GM13976 (cell line): ENCODE data around the gene PCDHB7.
"Not testable (repeated sequence)": the region's sequence is repeated elsewhere in the genome, so short reads cannot be mapped to it uniquely, and the experiment has no call there.

Experiments
- DNase-seq: peaks from one replicate; pipeline ENCODE4 v3.0.0; 2012; ENCODE audit warnings: low spot score
- CTCF ChIP-seq: IDR thresholded peaks from 2 replicates; pipeline ENCODE4 v1.5.1; 2012; ENCODE audit warnings: borderline replicate concordance, mild to moderate bottlenecking; ENCODE audit not compliant: insufficient read depth; ENCODE audit errors: extremely low read depth, missing control alignments, control extremely low read depth
- in situ Hi-C: fragments of 300-500 bp; cut with MboI; formaldehyde crosslinking; loops from one replicate; pipeline ENCODE4 v1.12.0; 2022; ENCODE audit warnings: low sequenced_read_pairs, mixed read lengths, inconsistent platforms; ENCODE audit not compliant: unreplicated experiment

The PCDHB7 gene

GRCh38 chr5:141196363-141196762 is 23.9 kb downstream of the PCDHB7 start:
- in situ Hi-C loops, result no loop called here
- no peak for TF ChIP-seq CTCF
- no peak for DNase-seq

GRCh38 chr5:141199359-141200235 is 27.2 kb downstream of the PCDHB7 start, which contains the start of gene PCDHB11:
PCDHB11 (plus strand) TSS chr5:141199627; CDS start chr5:141199775, 148 bp downstream.
- no peak for DNase-seq
- in situ Hi-C loops, result no loop called here

GRCh38 chr5:141201126-141201525 is 28.7 kb downstream of the PCDHB7 start:
- DNase-seq, in situ Hi-C loops: not testable (repeated sequence)

More at GRCh38 chr5:141199359-141200235, 27.2 kb downstream of the PCDHB7 start, which contains the start of gene PCDHB11:
- no peak for TF ChIP-seq CTCF

- in situ Hi-C loops, DNase-seq: not testable (repeated sequence)
Observed at GRCh38 chr5:141201646-141202045, 29.2 kb downstream of the PCDHB7 start.

- TF ChIP-seq CTCF, result no peak
- no peak for DNase-seq
- in situ Hi-C loops, result no loop called here
Observed at GRCh38 chr5:141208478-141208877, 36.0 kb downstream of the PCDHB7 start, which contains the start of gene PCDHB12. PCDHB12 (plus strand) TSS chr5:141208719; CDS start chr5:141208908, 189 bp downstream.

- DNase-seq, in situ Hi-C loops: not testable (repeated sequence)
Observed at GRCh38 chr5:141210281-141210680, 37.8 kb downstream of the PCDHB7 start.

GRCh38 chr5:141210849-141211248 is 38.4 kb downstream of the PCDHB7 start:
- in situ Hi-C loops, DNase-seq: not testable (repeated sequence)

GRCh38 chr5:141213656-141214339 is 41.4 kb downstream of the PCDHB7 start, which contains the start of gene PCDHB13:
PCDHB13 (plus strand) TSS chr5:141213919; CDS start chr5:141214124, 205 bp downstream.
- DNase-seq, in situ Hi-C loops: not testable (repeated sequence)

GRCh38 chr5:141214583-141214982 is 42.1 kb downstream of the PCDHB7 start:
- in situ Hi-C loops, DNase-seq: not testable (repeated sequence)

- in situ Hi-C loops, DNase-seq: not testable (repeated sequence)
Observed at GRCh38 chr5:141215504-141215903, 43.1 kb downstream of the PCDHB7 start.

- in situ Hi-C loops, DNase-seq: not testable (repeated sequence)
Observed at GRCh38 chr5:141216035-141216434, 43.6 kb downstream of the PCDHB7 start.
